Brain pericyte (primary cell): ENCODE results near the gene CAMK4.

ENCODE experiments used
- DNase-seq: peaks from one replicate; pipeline ENCODE4 v3.0.0-alpha.2; 2012; ENCODE audit warnings: low read depth, low spot score

CAMK4 gene

DNA sequence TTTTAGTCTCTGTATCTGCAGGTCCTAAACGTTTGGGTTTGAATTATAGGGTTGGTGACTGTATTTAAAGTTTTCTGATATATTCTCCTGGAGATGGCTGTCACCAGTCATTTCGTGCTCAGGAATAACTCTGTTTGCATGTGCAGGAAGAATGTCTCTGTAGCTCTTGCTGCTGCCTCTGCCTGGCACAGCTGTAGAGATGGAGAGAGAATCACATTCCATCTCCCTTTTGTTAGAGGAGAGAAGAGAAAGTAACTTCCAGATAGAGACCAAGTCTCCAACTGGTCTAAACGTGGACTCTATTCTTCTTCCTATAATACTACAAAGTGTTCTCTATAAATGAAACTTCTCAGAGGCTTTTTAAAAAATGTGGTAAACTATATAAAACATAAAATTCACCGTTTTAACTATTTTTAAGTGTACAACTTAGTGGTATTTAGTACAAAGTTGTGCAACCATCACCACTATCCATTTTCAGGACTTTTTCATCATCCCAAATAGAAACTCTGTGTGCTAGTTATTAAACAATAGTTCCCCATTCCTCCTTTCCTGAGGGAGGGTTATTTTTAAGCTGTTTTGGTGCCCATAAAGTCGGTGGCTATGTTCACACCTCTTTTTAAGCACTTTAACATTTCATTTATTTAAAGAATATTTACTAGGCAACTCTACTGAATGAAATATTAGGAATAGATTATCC is 308.9 kb downstream of the CAMK4 start:
- DNase-seq = no peak

DNA sequence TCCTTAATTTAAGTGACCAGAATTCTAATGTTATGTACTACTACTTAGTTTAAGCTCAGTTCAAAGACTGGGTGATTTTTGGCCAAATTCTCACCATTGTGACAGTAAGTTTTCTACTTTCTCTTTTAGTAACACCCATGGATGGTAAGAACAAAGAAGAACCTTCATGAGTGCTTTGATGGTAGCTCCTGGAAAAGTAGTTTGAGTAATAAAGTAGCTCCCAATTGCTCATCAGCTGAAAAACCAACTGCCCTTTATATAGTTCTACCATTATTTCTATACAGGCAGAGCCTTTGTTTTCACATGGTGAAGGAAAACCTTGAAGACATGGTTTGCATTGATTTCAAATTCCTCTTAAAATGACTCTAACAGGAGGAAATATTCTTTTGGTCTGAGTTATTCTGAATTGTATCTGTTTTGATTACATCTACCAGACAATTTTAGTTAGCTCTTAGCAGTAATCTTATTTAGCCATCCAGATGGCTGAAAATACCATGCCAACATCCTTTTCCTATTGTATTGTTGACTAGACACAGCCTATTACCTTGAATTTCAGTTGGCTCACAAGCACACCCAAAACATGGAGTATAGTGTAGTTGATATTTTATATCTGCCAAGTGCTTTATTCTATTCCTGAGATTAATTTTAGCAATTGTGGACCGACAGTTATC is 311.8 kb downstream of the CAMK4 start:
- DNase-seq = no peak

DNA sequence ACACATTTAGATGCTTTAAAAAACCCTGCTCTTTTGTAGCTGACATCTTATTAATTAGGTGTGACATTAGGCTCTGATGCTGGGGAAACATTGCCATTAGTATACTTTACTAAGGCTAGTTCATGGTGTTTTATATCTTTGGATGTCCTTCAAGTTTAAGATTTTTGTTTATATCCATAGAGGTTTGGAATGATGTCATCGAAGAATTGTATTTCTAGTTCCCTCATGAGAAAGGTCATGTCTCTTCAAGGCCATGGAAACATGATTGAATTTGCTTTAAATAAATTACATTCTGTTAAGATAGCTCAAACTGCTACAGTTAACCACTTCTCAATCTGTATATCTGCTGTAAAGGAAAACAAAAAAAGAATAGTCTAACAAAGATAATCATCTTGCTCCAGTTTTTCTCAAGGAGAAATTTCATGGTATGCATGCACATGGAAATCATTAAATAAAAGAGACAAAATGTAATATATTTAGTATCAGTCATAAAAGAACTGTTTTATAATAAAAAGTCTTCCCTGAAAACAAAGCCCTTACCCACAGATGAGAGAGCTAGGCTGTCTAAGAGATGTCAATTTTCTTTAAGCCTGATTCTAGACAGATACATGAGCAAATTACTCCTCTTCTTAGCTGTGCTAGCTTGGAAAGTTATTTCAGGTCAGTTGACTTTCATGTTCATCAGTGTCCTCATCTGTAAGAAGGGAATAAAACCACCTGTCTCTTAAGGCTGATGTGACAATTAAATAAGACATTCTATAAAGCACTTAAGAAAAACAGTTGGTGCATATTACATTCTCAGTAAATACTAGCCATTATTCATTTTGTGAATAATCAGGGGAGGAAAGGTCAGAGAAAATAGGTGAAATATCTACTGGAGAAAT is 313.2 kb downstream of the CAMK4 start:
- no peak for DNase-seq
